Panc1 (cell line): Measurements from ENCODE around the gene TROAP. TPM values are rescaled to one million over a fixed set of nuclear protein-coding genes. Genes with fewer than 3 reads are reported as not detected.

Experiments used
- ATAC-seq: fragments of 200-7000 bp; cut with Tn5 transposase; 2 replicates; pipeline ENCODE4 v1.9.1; 2020; ENCODE audit warnings: mild to moderate bottlenecking, moderate library complexity
- BruUV-seq: library from RNA; stranded (reverse); fragments of 400-500 nt; replicated peaks from 2 replicates; lab custom pipeline; 2021; lab: Mats Ljungman, UMichigan
- CTCF ChIA-PET: fragments of 300-600 bp; sonication (Branson Sonifier 250); formaldehyde crosslinking; loops from one replicate; lab custom pipeline; 2022; ENCODE audit warnings: antibody characterized with exemption; lab: Charles Lee
- POLR2A ChIA-PET: fragments of 300-600 bp; sonication (Branson Sonifier 250); formaldehyde crosslinking; loops from one replicate; lab custom pipeline; 2022; ENCODE audit warnings: antibody characterized with exemption; lab: Charles Lee
- DNase-seq: peaks from one replicate; pipeline ENCODE4 v3.0.0-alpha.2; 2010; ENCODE audit warnings: low read depth, low spot score
- H3K27ac ChIP-seq: 2 replicates; pipeline ENCODE4 v1.5.1; 2011; ENCODE audit warnings: mild to moderate bottlenecking, low read length, inconsistent platforms
- H3K27me3 ChIP-seq: fragments of 200-500 bp; sonication (Bioruptor generic); 2 replicates; pipeline ENCODE4 v1.6.0; 2014; ENCODE audit warnings: low read length, inconsistent platforms; ENCODE audit not compliant: control insufficient read depth, insufficient read depth
- H3K36me3 ChIP-seq: fragments of 200-500 bp; sonication (Bioruptor generic); 2 replicates; pipeline ENCODE4 v1.5.1; 2014; ENCODE audit warnings: inconsistent platforms, mild to moderate bottlenecking, low read length, moderate library complexity; ENCODE audit not compliant: control insufficient read depth, insufficient read depth
- H3K4me1 ChIP-seq: 2 replicates; pipeline ENCODE4 v1.5.1; 2011; ENCODE audit warnings: inconsistent platforms, mild to moderate bottlenecking, low read length, moderate library complexity; ENCODE audit not compliant: control insufficient read depth, insufficient read depth
- H3K4me3 ChIP-seq, 2 experiments: 2 replicates each; pipeline ENCODE4 v1.5.1; 2011 to 2012; ENCODE audit warnings: low read depth in 2 of 2, low read length in 2 of 2, mild to moderate bottlenecking in 2 of 2, inconsistent platforms in 1 of 2, moderate library complexity in 1 of 2
- H3K9me3 ChIP-seq: fragments of 200-500 bp; sonication (Bioruptor generic); 2 replicates; pipeline ENCODE4 v1.5.1; 2014; ENCODE audit warnings: low read depth, mild to moderate bottlenecking, inconsistent platforms, low read length, moderate library complexity; ENCODE audit not compliant: control insufficient read depth, insufficient read depth
- POLR2AphosphoS5 ChIP-seq: IDR thresholded peaks from 2 replicates; pipeline ENCODE4 v1.6.1; 2012; ENCODE audit warnings: mild to moderate bottlenecking, low read depth, low read length, moderate library complexity
- SIN3A ChIP-seq: IDR thresholded peaks from 2 replicates; pipeline ENCODE4 v1.6.1; 2012; ENCODE audit warnings: low read depth, mild to moderate bottlenecking, low read length, moderate library complexity, borderline replicate concordance; ENCODE audit not compliant: insufficient read depth
- TCF7L2 ChIP-seq: IDR thresholded peaks from 2 replicates; pipeline ENCODE4 v1.6.1; 2011; ENCODE audit warnings: mild to moderate bottlenecking, low read depth, low read length, inconsistent platforms
- in situ Hi-C: cut with HindIII; loops from 2 replicates; pipeline ENCODE4 v1.10.0; 2016; ENCODE audit warnings: low sequenced_read_pairs, low pct_unique_long_range_greater_than_20kb
- intact Hi-C: fragments of 100-400 bp; cut with micrococcal nuclease; formaldehyde crosslinking; loops from one replicate; pipeline ENCODE4 v1.10.0; 2022; ENCODE audit not compliant: unreplicated experiment
- total RNA-seq: library from RNA; stranded (reverse); gene quantifications from one replicate; pipeline ENCODE4 v1.2.1, GENCODE V29; 2021; ENCODE audit not compliant: unreplicated experiment
- TF ChIP-seq, protein P1 (sequence below), 2 experiments: IDR thresholded peaks; 2 replicates each; pipeline ENCODE4 v1.6.1; 2011 to 2012; ENCODE audit warnings: low read depth in 2 of 2, control low read depth in 1 of 2, low read length in 1 of 2, mild to moderate bottlenecking in 1 of 2, moderate library complexity in 1 of 2; ENCODE audit not compliant: insufficient read depth in 1 of 2
- TF ChIP-seq, protein P2 (sequence below): fragments of 450-650 bp; IDR thresholded peaks from 2 replicates; pipeline ENCODE4 v1.5.1; 2017; ENCODE audit warnings: mild to moderate bottlenecking

Gene TROAP
- total RNA-seq, 1 experiment from 2014 or later: 50.0 TPM

DNA sequence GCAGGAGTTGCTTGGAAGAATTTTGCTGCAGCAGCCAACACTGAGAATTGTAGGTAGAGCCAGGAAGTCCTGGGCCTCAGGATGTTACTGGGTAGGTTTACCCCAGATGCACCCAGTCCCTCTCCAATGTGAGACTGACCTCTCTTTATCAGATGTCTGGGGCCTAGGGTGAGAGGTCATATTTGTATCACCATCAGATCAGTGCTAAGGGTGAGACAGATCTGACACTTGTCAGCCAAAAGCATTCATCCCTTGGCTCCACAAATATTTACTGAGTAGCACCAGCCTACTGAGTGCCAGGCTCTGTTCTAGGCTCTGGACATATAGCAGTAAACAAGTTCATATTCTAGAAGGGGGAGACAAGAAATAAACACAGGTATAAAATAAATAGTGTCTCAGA lies 4.3 kb downstream of the TROAP start:
- TF ChIP-seq, protein P1, sequence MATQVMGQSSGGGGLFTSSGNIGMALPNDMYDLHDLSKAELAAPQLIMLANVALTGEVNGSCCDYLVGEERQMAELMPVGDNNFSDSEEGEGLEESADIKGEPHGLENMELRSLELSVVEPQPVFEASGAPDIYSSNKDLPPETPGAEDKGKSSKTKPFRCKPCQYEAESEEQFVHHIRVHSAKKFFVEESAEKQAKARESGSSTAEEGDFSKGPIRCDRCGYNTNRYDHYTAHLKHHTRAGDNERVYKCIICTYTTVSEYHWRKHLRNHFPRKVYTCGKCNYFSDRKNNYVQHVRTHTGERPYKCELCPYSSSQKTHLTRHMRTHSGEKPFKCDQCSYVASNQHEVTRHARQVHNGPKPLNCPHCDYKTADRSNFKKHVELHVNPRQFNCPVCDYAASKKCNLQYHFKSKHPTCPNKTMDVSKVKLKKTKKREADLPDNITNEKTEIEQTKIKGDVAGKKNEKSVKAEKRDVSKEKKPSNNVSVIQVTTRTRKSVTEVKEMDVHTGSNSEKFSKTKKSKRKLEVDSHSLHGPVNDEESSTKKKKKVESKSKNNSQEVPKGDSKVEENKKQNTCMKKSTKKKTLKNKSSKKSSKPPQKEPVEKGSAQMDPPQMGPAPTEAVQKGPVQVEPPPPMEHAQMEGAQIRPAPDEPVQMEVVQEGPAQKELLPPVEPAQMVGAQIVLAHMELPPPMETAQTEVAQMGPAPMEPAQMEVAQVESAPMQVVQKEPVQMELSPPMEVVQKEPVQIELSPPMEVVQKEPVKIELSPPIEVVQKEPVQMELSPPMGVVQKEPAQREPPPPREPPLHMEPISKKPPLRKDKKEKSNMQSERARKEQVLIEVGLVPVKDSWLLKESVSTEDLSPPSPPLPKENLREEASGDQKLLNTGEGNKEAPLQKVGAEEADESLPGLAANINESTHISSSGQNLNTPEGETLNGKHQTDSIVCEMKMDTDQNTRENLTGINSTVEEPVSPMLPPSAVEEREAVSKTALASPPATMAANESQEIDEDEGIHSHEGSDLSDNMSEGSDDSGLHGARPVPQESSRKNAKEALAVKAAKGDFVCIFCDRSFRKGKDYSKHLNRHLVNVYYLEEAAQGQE (IDR thresholded peaks at IDR 0.05; ENCODE audit: insufficient read depth in 1 of 2, low read depth in 2 of 2, low read length in 1 of 2): no peak
- TF ChIP-seq SIN3A (no peak), POLR2AphosphoS5 (no peak), TCF7L2 (no peak)
- TF ChIP-seq, protein P2, sequence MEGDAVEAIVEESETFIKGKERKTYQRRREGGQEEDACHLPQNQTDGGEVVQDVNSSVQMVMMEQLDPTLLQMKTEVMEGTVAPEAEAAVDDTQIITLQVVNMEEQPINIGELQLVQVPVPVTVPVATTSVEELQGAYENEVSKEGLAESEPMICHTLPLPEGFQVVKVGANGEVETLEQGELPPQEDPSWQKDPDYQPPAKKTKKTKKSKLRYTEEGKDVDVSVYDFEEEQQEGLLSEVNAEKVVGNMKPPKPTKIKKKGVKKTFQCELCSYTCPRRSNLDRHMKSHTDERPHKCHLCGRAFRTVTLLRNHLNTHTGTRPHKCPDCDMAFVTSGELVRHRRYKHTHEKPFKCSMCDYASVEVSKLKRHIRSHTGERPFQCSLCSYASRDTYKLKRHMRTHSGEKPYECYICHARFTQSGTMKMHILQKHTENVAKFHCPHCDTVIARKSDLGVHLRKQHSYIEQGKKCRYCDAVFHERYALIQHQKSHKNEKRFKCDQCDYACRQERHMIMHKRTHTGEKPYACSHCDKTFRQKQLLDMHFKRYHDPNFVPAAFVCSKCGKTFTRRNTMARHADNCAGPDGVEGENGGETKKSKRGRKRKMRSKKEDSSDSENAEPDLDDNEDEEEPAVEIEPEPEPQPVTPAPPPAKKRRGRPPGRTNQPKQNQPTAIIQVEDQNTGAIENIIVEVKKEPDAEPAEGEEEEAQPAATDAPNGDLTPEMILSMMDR: no peak
- ChIA-PET CTCF (no interaction called here), POLR2A (no interaction called here)
- H3K27ac ChIP-seq: no peak overlapping the region
- H3K4me3 ChIP-seq: no peak overlapping the region
- H3K36me3 ChIP-seq: peaks cover 9% of the 10 kb centered on the region
- intact Hi-C loops (no loop called here), in situ Hi-C loops (no loop called here)
- H3K4me1 ChIP-seq: peaks cover 11% of the 10 kb centered on the region
- BruUV-seq: no TSS peak
- H3K27me3 ChIP-seq: no peaks in the 10 kb centered on the region
- ATAC-seq (no peak), DNase-seq (no peak)
- H3K9me3 ChIP-seq: no peaks in the 10 kb centered on the region

DNA sequence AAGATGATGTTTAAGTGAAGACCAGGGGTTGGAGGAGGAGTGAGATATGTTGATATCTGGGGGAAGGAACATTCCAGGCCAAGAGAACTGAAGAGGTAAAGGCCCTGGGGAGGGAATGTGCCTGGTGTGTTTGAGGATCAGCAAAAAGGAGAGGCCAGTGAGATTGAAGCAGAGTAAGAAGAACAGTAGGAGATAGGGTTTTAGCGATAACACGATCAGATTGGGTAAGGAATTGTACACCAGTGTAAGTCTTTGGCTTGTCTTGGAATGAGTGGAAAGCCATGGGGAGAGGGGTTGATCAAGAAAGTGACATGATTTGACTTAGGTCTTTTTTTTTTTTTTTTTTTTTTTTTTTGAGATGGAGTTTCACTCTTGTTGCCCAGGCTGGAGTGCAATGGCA lies 4.8 kb downstream of the TROAP start:
- H3K9me3 ChIP-seq: no peaks in the 10 kb centered on the region
- BruUV-seq: no TSS peak
- H3K27ac ChIP-seq: no peak overlapping the region
- in situ Hi-C loops (no loop called here), intact Hi-C loops (no loop called here)
- no peaks in the 10 kb centered on the region for H3K27me3 ChIP-seq
- H3K4me3 ChIP-seq: no peak overlapping the region
- H3K4me1 ChIP-seq: peaks cover 11% of the 10 kb centered on the region
- H3K36me3 ChIP-seq: peaks cover 9% of the 10 kb centered on the region
- POLR2A ChIA-PET: interaction anchor here (0.6 kb wide), 1 partner anchor 34 kb away, joined by 4 read pairs; no protein-coding TSS in a partner anchor
- TF ChIP-seq, protein P1 (IDR thresholded peaks at IDR 0.05; ENCODE audit: insufficient read depth in 1 of 2, low read depth in 2 of 2, low read length in 1 of 2): no peak
- no peak for TF ChIP-seq SIN3A
- TF ChIP-seq POLR2AphosphoS5: no peak
- TF ChIP-seq, protein P2: no peak
- no peak for TF ChIP-seq TCF7L2
- ATAC-seq: no peak
- no peak for DNase-seq
- CTCF ChIA-PET: no interaction called here
